Sigmoid colon (tissue), 7 donors: ENCODE measurements around the gene TSPOAP1. TPM values are rescaled to one million over a fixed set of nuclear protein-coding genes. Genes with fewer than 3 reads are reported as not detected.

Source experiments
- DNase-seq: peaks from one replicate; pipeline ENCODE4 v3.0.0-alpha.2; 2019
- H3K27ac ChIP-seq, 4 donors: fragments of 200-600 bp; sonication (generic); one replicate each; pipeline ENCODE4 v1.5.1; 2016 to 2019; ENCODE audit warnings: mild to moderate bottlenecking in 1 of 4
- H3K27me3 ChIP-seq, 3 donors: fragments of 200-600 bp; sonication (generic); one replicate each; pipeline ENCODE4 v1.5.1; 2019; ENCODE audit warnings: mild to moderate bottlenecking in 1 of 3
- H3K36me3 ChIP-seq, 4 donors: fragments of 200-600 bp; sonication (generic); one replicate each; pipeline ENCODE4 v1.5.1; 2016 to 2019
- H3K4me1 ChIP-seq, 4 donors: fragments of 200-600 bp; sonication (generic); one replicate each; pipeline ENCODE4 v1.5.1; 2017 to 2019
- H3K4me3 ChIP-seq, 4 donors: fragments of 200-600 bp; sonication (generic); one replicate each; pipeline ENCODE4 v1.5.1; 2017 to 2019; ENCODE audit warnings: mild to moderate bottlenecking in 2 of 4, moderate library complexity in 1 of 4
- H3K9me3 ChIP-seq, 4 donors: fragments of 200-600 bp in 3 of 4; sonication (generic) in 3 of 4; one replicate each; pipeline versions ENCODE4 v1.5.1 to v1.6.1; 2013 to 2019
- EP300 ChIP-seq, 4 donors: sonication (generic); formaldehyde crosslinking; IDR thresholded peaks; one replicate each; pipeline ENCODE4 v1.6.1; 2017; ENCODE audit warnings: antibody characterized with exemption in 4 of 4
- POLR2A ChIP-seq, 2 donors: fragments of 450-650 bp; IDR thresholded peaks; one replicate each; pipeline ENCODE4 v1.6.1; 2016; ENCODE audit warnings: antibody characterized with exemption in 2 of 2, mild to moderate bottlenecking in 2 of 2, moderate library complexity in 2 of 2
- POLR2AphosphoS5 ChIP-seq, 4 donors: sonication (generic); formaldehyde crosslinking; IDR thresholded peaks; one replicate each; pipeline ENCODE4 v1.6.1; 2017; ENCODE audit warnings: antibody characterized with exemption in 4 of 4
- WGBS, 2 donors: extraction: QIAGEN DNeasy Blood & Tissue Kit; methylation state at CpG; one replicate each; pipeline ENCODE4 v1.1.7; 2013; 5-methylcytosine and 5-hydroxymethylcytosine counted together
- intact Hi-C: fragments of 100-400 bp; cut with DNase I; formaldehyde crosslinking; loops from one replicate; pipeline ENCODE4 v1.15.1; 2023
- polyA plus RNA-seq, 3 donors: library from polyadenylated mRNA; stranded (reverse); fragments of 200-250 nt; gene quantifications; one replicate each; pipeline ENCODE4 v1.2.3, GENCODE V29; 2013
- total RNA-seq, 4 donors: library from RNA; depleted of rRNA; stranded (reverse); fragments of >200 nt; gene quantifications; one replicate each; pipeline ENCODE4 v1.1.0, GENCODE V29; 2016
- TF ChIP-seq, protein P1 (sequence below), 4 experiments: fragments of 450-650 bp in 3 of 4; fragments of 200-600 bp in 1 of 4; IDR thresholded peaks; one replicate each; pipeline ENCODE4 v1.5.1; 2016 to 2019; ENCODE audit warnings: antibody characterized with exemption in 4 of 4, mild to moderate bottlenecking in 3 of 4, moderate library complexity in 2 of 4
- donor health status: healthy with polysubstance abuse.
- donor health status: Bipolar disorder and iron deficiency.
- donor health status: healthy.

Gene TSPOAP1
- total and polyA plus RNA-seq, 7 donors, result 0.69 to 28.4 (median 12.5) TPM

DNA sequence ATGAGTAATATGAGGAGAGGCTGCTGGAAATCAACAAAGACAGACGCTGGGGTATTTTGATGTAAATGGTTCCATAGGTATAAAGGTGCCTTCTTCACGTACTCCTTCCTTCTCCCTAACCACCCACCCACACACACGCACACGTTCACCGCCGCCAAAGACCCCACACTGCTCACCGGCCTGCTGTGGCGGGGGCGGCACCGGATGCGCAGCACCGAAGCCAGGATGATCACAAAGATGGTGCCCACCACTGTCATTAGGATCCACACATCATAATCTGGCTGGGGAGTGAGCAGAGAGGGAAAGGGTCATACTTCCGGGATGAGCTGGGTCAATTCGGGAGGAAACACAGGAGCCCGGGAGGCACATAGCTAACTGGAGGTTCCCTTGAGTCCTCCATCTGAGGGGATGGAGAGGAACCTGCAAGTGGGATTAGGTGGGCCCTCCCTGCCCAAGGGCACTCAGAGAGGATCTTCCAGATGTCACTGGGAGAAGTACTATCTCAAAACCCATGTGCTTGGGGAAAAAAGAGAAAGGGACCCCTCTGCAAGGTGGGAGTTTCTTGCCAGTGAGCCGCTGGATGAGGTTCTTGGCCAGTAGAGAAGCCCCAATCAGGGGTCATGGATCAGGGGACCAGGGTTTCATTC lies 33.9 kb upstream of the TSPOAP1 start:
- TF ChIP-seq, protein P1, sequence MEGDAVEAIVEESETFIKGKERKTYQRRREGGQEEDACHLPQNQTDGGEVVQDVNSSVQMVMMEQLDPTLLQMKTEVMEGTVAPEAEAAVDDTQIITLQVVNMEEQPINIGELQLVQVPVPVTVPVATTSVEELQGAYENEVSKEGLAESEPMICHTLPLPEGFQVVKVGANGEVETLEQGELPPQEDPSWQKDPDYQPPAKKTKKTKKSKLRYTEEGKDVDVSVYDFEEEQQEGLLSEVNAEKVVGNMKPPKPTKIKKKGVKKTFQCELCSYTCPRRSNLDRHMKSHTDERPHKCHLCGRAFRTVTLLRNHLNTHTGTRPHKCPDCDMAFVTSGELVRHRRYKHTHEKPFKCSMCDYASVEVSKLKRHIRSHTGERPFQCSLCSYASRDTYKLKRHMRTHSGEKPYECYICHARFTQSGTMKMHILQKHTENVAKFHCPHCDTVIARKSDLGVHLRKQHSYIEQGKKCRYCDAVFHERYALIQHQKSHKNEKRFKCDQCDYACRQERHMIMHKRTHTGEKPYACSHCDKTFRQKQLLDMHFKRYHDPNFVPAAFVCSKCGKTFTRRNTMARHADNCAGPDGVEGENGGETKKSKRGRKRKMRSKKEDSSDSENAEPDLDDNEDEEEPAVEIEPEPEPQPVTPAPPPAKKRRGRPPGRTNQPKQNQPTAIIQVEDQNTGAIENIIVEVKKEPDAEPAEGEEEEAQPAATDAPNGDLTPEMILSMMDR (IDR thresholded peaks at IDR 0.05), result no peak
- TF ChIP-seq EP300 (IDR thresholded peaks at IDR 0.05), result no peak
- TF ChIP-seq POLR2A (IDR thresholded peaks at IDR 0.05), result no peak
- TF ChIP-seq POLR2AphosphoS5 (IDR thresholded peaks at IDR 0.05), result no peak
- H3K4me1 ChIP-seq, result no peaks in the 10 kb centered on the region
- H3K36me3 ChIP-seq, result no peaks in the 10 kb centered on the region
- H3K4me3 ChIP-seq, result no peak overlapping the region
- intact Hi-C loops, result no loop called here
- no peaks in the 10 kb centered on the region for H3K27me3 ChIP-seq
- H3K9me3 ChIP-seq, result no peaks in the 10 kb centered on the region
- no peak for DNase-seq
- no peak overlapping the region for H3K27ac ChIP-seq
- 84 to 92% methylated on average over 16 of the region's 16 CpGs for WGBS, 2 donors

DNA sequence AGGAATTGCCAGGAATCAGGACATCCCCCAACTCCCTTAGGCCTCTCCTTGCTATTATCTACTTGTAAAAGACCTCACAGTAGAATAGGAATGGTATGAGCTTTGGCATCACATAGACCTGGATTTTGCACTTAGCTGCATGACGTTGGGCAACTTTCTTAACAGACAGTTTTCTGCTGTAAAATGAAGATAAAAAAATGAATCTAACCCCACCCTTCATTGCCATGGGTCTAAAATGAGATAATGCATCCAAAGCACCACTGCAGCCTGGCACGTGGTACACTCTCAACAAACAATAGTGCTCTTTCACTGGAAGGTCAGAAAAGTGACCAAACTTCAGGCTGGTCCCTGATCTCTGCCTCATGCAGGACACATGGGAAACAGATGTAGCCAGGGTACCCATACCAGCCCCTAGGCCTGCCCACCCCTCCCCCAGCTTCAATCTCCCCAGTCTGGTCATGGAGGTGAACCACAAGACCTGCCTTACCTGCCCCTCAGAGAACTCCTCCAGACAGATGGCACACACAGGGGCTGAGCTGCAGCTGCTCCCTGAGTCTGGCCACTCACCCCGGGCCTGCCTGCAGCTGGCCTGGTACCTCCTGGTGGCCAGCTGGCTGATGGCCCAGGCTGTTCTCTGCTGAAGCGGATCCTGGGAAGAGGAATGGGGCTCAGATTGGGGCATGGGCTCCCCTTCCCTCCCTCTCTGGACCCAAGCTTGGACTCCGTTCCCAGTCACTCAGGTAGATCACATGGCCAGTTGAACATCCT lies 31.9 kb upstream of the TSPOAP1 start:
- no peak for TF ChIP-seq EP300 (IDR thresholded peaks at IDR 0.05)
- TF ChIP-seq POLR2A (IDR thresholded peaks at IDR 0.05), result no peak
- no peak for TF ChIP-seq POLR2AphosphoS5 (IDR thresholded peaks at IDR 0.05)
- TF ChIP-seq, protein P1 (IDR thresholded peaks at IDR 0.05), result no peak
- WGBS, 2 donors, result 46 to 78% methylated on average over 5 of the region's 5 CpGs

GRCh38 chr17:58358408-58359172 lies 30.0 kb upstream of the TSPOAP1 start:
- no peaks in the 10 kb centered on the region for H3K36me3 ChIP-seq
- no peaks in the 10 kb centered on the region for H3K4me1 ChIP-seq
- intact Hi-C loops, result loop anchor here (10.0 kb wide), 2 partner anchors 156 to 276 kb away; partner anchors contain the start of gene MTMR4
- no peak for DNase-seq
- no peak overlapping the region for H3K27ac ChIP-seq
- 86 to 93% methylated on average over 16 of the region's 16 CpGs for WGBS, 2 donors
- H3K9me3 ChIP-seq, result no peaks in the 10 kb centered on the region
- H3K27me3 ChIP-seq, result no peaks in the 10 kb centered on the region
- TF ChIP-seq POLR2A (IDR thresholded peaks at IDR 0.05) (no peak), POLR2AphosphoS5 (IDR thresholded peaks at IDR 0.05) (no peak), EP300 (IDR thresholded peaks at IDR 0.05) (no peak)
- TF ChIP-seq, protein P1 (IDR thresholded peaks at IDR 0.05), result no peak
- no peak overlapping the region for H3K4me3 ChIP-seq

More for the DNA sequence above, 31.9 kb upstream of the TSPOAP1 start:
- Histone ChIP-seq H3K36me3 (no peaks in the 10 kb centered on the region), H3K4me3 (no peak overlapping the region), H3K27ac (no peak overlapping the region), H3K27me3 (no peaks in the 10 kb centered on the region), H3K9me3 (no peaks in the 10 kb centered on the region), H3K4me1 (no peaks in the 10 kb centered on the region)
- intact Hi-C loops, result no loop called here
- no peak for DNase-seq

DNA sequence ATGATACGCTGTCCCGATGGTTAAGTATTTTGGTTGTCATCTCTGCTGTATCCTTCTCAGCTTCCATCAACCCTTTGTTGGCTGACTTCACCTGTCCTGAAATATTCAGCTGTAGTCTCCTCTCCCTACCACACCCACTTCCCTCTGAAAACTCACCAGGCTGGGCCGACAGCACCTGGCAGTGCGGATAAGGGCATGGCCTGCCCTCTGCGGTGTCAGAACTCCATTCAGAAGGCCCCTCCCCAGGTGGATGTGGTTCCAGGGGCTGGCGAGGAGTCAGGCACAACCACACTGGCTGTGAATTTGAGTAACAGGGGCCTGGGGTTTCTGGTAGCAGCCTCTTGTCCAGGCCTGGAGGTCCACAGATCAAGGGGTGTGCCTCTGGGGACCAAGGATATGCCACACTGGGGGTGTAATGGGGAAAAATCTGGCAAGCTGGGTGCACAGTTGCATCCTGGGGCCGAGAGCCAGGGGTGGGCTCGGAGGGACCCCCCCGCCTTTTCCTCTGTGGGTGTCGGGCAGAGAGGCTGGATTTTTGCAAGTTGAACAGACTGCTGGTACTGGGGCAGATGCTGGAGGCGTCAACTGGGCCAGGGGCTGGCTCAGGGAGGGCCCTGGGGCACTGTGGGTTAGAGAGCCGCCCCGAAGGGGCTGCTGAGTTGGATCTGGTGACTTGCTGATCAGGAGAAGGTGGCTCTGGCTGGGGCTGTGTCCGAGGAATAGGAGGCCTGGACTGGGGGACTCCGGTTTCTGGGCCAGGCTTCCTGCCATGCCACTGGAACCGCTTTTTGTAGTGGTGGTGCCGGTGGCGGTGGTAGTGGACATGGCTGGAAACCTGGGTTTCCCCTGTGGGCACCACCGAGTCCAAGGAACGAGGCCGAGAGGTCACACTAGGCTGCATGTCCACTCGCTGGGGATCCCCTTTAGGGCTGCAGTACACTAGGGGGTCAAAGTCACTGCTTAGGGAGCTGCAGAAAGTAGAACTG lies 29.0 kb upstream of the TSPOAP1 start:
- H3K4me1 ChIP-seq, result peaks cover 0 to 8% (median 6%) of the 10 kb centered on the region in 4 donors
- no peaks in the 10 kb centered on the region for H3K9me3 ChIP-seq
- no peaks in the 10 kb centered on the region for H3K36me3 ChIP-seq
- no peak overlapping the region for H3K27ac ChIP-seq
- DNase-seq, result no peak
- 80 to 91% methylated on average over 22 of the region's 22 CpGs for WGBS, 2 donors
- H3K4me3 ChIP-seq, result no peak overlapping the region
- TF ChIP-seq EP300 (IDR thresholded peaks at IDR 0.05) (no peak), POLR2A (IDR thresholded peaks at IDR 0.05) (no peak)
- intact Hi-C loops, result loop anchor here (10.0 kb wide), 2 partner anchors 157 to 277 kb away; partner anchors contain the start of gene MTMR4
- no peaks in the 10 kb centered on the region for H3K27me3 ChIP-seq
